Measurements from ENCODE around the gene ENPP7.

Gene ENPP7

DNA sequence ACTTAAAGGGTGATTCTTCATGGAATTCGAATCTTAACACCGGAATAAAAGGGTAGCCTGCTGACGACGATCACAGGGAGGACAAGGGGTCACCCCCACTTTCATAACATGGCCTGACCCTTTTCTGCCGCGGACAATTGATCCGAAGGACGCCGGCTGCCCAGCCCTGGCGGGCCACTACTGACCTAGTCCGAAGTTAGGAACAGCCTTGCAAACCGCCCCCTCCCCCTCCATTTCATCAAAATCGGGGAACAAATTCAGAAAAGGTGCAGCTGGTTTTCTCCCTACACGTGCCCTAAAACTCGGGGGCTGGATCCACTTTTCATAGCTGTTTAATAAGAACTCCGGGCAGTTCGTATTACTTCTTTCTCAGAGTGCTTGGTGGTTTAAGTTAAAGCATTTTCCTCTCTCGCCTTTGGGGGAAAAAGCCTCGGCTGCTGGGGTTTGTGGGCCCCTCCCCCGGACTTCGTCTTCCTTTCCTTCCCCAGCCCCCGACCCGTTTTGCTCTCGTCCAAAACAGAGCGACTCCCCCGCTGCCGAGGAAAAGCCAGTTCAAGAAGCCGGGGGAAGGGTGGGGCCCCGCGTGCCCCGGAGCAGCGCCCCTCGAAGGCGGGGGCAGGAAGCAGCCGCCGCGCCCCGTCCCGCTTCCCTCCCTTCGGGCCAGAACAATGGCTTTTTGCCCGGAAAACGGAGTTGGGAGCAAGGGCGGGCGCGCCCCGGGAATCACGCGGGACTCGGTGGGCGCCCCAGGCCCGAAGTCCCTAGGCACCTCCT lies 46.6 kb downstream of the ENPP7 start:
- TF ChIP-seq, protein P1, sequence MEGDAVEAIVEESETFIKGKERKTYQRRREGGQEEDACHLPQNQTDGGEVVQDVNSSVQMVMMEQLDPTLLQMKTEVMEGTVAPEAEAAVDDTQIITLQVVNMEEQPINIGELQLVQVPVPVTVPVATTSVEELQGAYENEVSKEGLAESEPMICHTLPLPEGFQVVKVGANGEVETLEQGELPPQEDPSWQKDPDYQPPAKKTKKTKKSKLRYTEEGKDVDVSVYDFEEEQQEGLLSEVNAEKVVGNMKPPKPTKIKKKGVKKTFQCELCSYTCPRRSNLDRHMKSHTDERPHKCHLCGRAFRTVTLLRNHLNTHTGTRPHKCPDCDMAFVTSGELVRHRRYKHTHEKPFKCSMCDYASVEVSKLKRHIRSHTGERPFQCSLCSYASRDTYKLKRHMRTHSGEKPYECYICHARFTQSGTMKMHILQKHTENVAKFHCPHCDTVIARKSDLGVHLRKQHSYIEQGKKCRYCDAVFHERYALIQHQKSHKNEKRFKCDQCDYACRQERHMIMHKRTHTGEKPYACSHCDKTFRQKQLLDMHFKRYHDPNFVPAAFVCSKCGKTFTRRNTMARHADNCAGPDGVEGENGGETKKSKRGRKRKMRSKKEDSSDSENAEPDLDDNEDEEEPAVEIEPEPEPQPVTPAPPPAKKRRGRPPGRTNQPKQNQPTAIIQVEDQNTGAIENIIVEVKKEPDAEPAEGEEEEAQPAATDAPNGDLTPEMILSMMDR (IDR thresholded peaks at IDR 0.05), result peak; percentile 51

DNA sequence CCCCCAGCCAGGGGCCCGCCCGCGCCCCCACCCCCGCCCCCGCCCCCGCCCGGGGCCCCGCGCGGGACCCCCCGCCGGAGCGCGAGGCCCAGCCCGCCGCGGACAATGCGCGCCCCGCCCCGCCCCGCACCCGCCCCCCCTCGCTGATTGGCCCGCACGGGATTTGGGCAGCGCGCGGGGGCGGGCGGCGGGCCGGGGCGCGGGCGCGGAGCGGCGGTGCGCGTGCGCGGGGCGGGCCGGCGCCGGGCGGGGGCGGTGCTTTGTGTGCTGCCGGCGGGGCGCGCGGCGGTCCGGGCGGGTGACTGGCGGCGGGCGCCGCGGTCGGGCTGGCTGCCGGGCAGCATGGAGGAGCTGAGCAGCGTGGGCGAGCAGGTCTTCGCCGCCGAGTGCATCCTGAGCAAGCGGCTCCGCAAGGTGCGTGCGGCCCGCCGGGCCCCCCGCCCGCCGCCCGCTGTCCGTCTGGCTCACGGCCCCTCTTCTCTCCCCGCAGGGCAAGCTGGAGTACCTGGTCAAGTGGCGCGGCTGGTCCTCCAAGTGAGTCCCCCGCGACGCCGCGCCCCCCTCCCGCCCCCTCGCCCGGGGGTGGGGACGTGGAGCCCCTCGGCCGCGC lies 47.3 kb downstream of the ENPP7 start, which contains the start of gene CBX2:
Gene CBX2 (plus strand): TSS at position 255 of the 610 bp plus-strand sequence. CDS start 88 bp downstream, at position 343.
- TF ChIP-seq, protein P1 (IDR thresholded peaks at IDR 0.05), result no peak

DNA sequence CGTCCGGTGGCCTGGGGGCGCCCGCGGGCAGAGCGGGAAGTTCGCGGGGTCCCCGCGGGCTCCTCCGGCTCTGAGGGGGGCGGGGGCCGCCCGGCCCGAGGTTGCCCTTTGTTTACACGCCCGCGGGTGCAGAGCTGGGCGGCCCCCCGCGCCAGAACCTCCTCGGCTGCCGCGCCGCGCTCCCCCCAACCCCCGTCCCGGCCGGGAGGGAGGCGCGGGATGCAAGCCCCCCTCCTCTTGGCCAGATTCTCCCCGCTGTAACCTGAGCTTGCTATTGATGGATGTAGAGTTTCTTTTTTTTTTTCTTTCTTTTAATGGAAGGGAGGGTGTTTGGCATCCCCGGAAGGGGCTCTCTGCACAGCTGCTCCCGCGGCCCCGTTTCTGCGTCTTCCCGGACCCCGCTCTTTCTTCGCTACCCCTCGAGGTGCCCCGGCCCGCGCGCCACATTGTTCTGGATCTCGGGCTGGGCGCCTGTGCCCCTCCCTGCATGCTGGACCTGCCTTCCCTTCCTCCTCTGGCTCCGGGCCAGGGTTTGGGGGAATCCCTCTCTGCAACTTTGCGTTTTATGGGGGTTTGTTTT lies 47.9 kb downstream of the ENPP7 start:
- TF ChIP-seq, protein P1 (IDR thresholded peaks at IDR 0.05), result no peak

DNA sequence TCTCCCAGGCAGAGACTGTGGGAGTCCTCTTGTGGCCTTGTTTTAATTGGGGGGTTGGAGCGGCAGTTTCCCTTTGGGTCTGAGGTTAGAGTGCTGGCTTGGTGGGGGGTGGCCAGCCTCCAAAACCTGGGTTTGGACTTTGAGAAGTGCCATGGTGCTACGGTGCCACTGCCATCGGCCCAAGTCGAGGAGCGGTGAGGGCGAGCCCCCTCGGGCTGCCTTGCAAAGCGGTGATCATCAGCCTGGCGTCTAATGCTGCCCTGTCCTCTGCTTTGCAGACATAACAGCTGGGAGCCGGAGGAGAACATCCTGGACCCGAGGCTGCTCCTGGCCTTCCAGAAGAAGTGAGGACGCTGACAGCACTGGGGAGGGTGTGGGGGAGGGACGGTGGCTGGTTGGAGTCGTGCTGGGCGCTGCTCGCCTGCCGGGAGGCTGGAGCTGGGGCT lies 48.4 kb downstream of the ENPP7 start:
- TF ChIP-seq, protein P1 (IDR thresholded peaks at IDR 0.05), result no peak

DNA sequence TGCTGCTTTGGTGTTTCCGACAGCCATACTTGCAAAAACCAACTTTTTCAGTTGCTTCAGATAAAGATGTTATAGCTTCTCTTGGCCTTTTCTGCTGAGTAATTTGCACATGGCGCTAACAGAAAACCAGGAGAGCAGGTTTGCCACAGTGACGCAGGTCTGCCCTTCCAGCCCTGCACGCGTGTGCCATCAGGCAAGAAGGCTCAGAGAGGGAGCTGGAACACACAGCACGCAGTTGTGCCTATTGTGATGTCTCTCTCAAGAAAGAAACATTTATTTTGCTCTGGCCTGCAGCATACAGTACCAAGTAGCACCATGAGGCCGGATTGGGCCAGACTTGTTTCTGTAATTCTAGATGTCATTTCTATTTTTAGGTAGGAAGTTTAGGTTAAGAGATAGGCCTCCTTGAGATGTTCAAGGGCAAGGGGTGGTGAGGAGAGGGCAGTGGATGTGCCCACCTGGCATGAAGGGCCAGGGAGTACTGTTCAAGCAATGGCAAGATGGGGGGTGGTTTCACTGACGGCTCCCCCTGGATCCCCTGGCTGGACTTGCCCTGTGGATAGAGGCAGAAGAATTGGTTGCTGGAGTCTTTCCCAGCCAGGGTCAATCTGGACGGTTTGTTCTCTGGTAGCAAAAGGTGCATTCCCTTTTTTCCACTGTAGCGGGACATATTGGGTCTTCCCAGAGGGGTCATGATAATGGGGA lies 49.1 kb downstream of the ENPP7 start:
- TF ChIP-seq, protein P1 (IDR thresholded peaks at IDR 0.05), result no peak

DNA sequence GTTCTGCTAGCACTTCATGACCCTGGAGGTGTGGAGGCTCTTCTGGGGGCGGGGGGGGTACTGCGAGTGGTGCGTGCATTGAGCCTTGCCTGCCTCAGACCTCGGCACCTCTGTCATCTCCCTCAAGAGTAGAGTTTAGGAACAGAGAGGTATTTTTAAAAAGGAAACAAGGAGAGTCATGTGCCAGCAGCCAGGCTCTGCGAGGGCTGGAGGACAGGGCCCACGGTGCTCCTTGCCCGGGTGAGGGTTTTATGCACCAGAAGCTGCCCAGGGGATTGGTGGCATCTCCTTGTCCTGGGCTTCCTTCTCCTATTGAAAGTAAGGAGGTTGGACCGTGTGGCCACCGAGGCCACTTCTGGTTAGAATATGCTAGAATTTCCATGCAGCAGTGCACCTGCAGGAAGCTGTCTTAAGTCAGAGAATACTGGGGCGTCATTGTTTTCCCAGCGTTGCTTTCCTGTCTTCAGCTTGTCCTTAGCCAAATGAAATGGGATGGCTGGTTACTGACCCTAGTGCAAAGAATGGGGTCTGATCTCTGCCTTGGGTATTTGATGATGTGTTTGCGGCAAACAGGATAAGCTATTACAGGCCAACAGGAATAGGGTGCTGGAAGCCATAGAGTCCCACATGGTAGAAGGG lies 50.4 kb downstream of the ENPP7 start:
- TF ChIP-seq, protein P1 (IDR thresholded peaks at IDR 0.05), result no peak

Data from LNCAP (cell line).